ENCODE results near the gene CYFIP1.

CYFIP1 gene

GRCh38 chr15:22890296-22890695, 89.9 kb downstream of the CYFIP1 start:
- TF ChIP-seq CREB1 (IDR thresholded peaks at IDR 0.05; ENCODE audit: low read depth) (no peak), MAX (IDR thresholded peaks at IDR 0.05) (no peak), RAD21 (IDR thresholded peaks at IDR 0.05; ENCODE audit: low read depth) (no peak), NFIC (IDR thresholded peaks at IDR 0.05) (no peak)
- TF ChIP-seq, protein P1, sequence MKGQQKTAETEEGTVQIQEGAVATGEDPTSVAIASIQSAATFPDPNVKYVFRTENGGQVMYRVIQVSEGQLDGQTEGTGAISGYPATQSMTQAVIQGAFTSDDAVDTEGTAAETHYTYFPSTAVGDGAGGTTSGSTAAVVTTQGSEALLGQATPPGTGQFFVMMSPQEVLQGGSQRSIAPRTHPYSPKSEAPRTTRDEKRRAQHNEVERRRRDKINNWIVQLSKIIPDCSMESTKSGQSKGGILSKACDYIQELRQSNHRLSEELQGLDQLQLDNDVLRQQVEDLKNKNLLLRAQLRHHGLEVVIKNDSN (IDR thresholded peaks at IDR 0.05) = no peak

- no peak for TF ChIP-seq CEBPB (IDR thresholded peaks at IDR 0.05)
- TF ChIP-seq TEAD4 (IDR thresholded peaks at IDR 0.05) = no peak
- TF ChIP-seq NFIC (IDR thresholded peaks at IDR 0.05) = no peak
- no peak for TF ChIP-seq REST (IDR thresholded peaks at IDR 0.05; ENCODE audit: low read depth)
These were observed 90.9 kb downstream of the CYFIP1 start for GRCh38 chr15:22889146-22889818.

GRCh38 chr15:22888120-22888859, 91.9 kb downstream of the CYFIP1 start:
- TF ChIP-seq EP300 (IDR thresholded peaks at IDR 0.05; ENCODE audit: borderline replicate concordance) (no peak), TEAD4 (IDR thresholded peaks at IDR 0.05) (no peak), CREB1 (IDR thresholded peaks at IDR 0.05; ENCODE audit: low read depth) (no peak), REST (IDR thresholded peaks at IDR 0.05; ENCODE audit: low read depth) (no peak), MAX (IDR thresholded peaks at IDR 0.05) (no peak), RAD21 (IDR thresholded peaks at IDR 0.05; ENCODE audit: low read depth) (no peak), EGR1 (IDR thresholded peaks at IDR 0.05) (no peak), FOXM1 (IDR thresholded peaks at IDR 0.05; ENCODE audit: borderline replicate concordance, low read depth) (no peak), TCF12 (IDR thresholded peaks at IDR 0.05; ENCODE audit: low read depth) (no peak), ZBTB7A (IDR thresholded peaks at IDR 0.05; ENCODE audit: low read depth) (no peak), YY1 (IDR thresholded peaks at IDR 0.05; ENCODE audit: low read depth) (no peak), CEBPB (IDR thresholded peaks at IDR 0.05) (no peak), NFIC (IDR thresholded peaks at IDR 0.05) (no peak), TAF1 (IDR thresholded peaks at IDR 0.05; ENCODE audit: low read depth) (no peak)
- TF ChIP-seq, protein P1 (IDR thresholded peaks at IDR 0.05) = no peak

GRCh38 chr15:22887157-22887951, 92.8 kb downstream of the CYFIP1 start:
- TF ChIP-seq YY1 (IDR thresholded peaks at IDR 0.05; ENCODE audit: low read depth) (no peak), MAX (IDR thresholded peaks at IDR 0.05) (no peak), EP300 (IDR thresholded peaks at IDR 0.05; ENCODE audit: borderline replicate concordance) (no peak)
- TF ChIP-seq, protein P1 (IDR thresholded peaks at IDR 0.05) = no peak

- TF ChIP-seq TAF1 (IDR thresholded peaks at IDR 0.05; ENCODE audit: low read depth) = no peak
- no peak for TF ChIP-seq NFIC (IDR thresholded peaks at IDR 0.05)
- TF ChIP-seq ZBTB7A (IDR thresholded peaks at IDR 0.05; ENCODE audit: low read depth) = no peak
- TF ChIP-seq, protein P1 (IDR thresholded peaks at IDR 0.05) = no peak
- no peak for TF ChIP-seq TCF12 (IDR thresholded peaks at IDR 0.05; ENCODE audit: low read depth)
- TF ChIP-seq YY1 (IDR thresholded peaks at IDR 0.05; ENCODE audit: low read depth) = no peak
- TF ChIP-seq CEBPB (IDR thresholded peaks at IDR 0.05) = no peak
- no peak for TF ChIP-seq FOXM1 (IDR thresholded peaks at IDR 0.05; ENCODE audit: borderline replicate concordance, low read depth)
- no peak for TF ChIP-seq MAX (IDR thresholded peaks at IDR 0.05)
- no peak for TF ChIP-seq RAD21 (IDR thresholded peaks at IDR 0.05; ENCODE audit: low read depth)
- TF ChIP-seq TEAD4 (IDR thresholded peaks at IDR 0.05) = no peak
These were observed 95.0 kb downstream of the CYFIP1 start for GRCh38 chr15:22885120-22885519.
